B cell (primary cell): ENCODE measurements around the gene ACAD11. TPM values are rescaled to one million over a fixed set of nuclear protein-coding genes. Genes with fewer than 3 reads are reported as not detected.

ENCODE experiments used
- ATAC-seq: fragments of 200-7000 bp; cut with Tn5 transposase; one replicate; pipeline ENCODE4 v1.10.0; 2021; ENCODE audit warnings: low read depth, mild to moderate bottlenecking, moderate number of reproducible peaks, moderate library complexity
- CTCF ChIA-PET: fragments of 350-600 bp; sonication (Branson Sonifier 250); formaldehyde crosslinking; loops from one replicate; lab custom pipeline; 2021; ENCODE audit warnings: antibody characterized with exemption, inconsistent platforms; lab: Charles Lee
- POLR2A ChIA-PET: fragments of 350-600 bp; sonication (Branson Sonifier 250); formaldehyde crosslinking; loops from one replicate; lab custom pipeline; 2021; ENCODE audit warnings: antibody characterized with exemption; lab: Charles Lee
- DNase-seq: peaks from one replicate; pipeline ENCODE4 v3.0.0; 2013
- H2AFZ ChIP-seq: 2 replicates; pipeline ENCODE4 v1.6.1; 2012; ENCODE audit warnings: mild to moderate bottlenecking, low read depth, low read length; ENCODE audit not compliant: insufficient read depth, poor library complexity, severe bottlenecking
- H3K27ac ChIP-seq, 2 donors: 1 replicate in 1 of 2; 2 replicates in 1 of 2; pipeline ENCODE4 v1.5.1; 2012 to 2013; ENCODE audit warnings: low read length in 2 of 2, mild to moderate bottlenecking in 2 of 2, moderate library complexity in 1 of 2
- H3K27me3 ChIP-seq, 4 experiments: fragments of 200-600 bp in 1 of 4; sonication (generic) in 1 of 4; replicated peaks in 1 of 4; 1 replicate in 2 of 4; 2 replicates in 2 of 4; pipeline versions ENCODE4 v1.6.1 to v1.7.0; 2013 to 2016; ENCODE audit warnings: low read length in 3 of 4, mild to moderate bottlenecking in 2 of 4, mixed read lengths in 1 of 4, moderate library complexity in 1 of 4; ENCODE audit not compliant: insufficient read depth in 4 of 4, control insufficient read depth in 3 of 4; ENCODE audit errors: control extremely low read depth in 1 of 4
- H3K36me3 ChIP-seq, 2 experiments: replicated peaks in 1 of 2; 1 replicate in 1 of 2; 2 replicates in 1 of 2; pipeline versions ENCODE4 v1.6.1 to v1.7.1; 2013; ENCODE audit warnings: low read length in 1 of 2; ENCODE audit not compliant: insufficient read depth in 2 of 2, control insufficient read depth in 1 of 2; ENCODE audit errors: control extremely low read depth in 1 of 2, extremely low read depth in 1 of 2
- H3K4me1 ChIP-seq, 2 donors: fragments of 200-600 bp in 1 of 2; sonication (generic) in 1 of 2; 1 replicate in 1 of 2; 2 replicates in 1 of 2; pipeline versions ENCODE4 v1.5.1 to v1.6.1; 2013 to 2017; ENCODE audit warnings: low read length in 2 of 2; ENCODE audit not compliant: control insufficient read depth in 2 of 2, insufficient read depth in 2 of 2
- H3K4me2 ChIP-seq: replicated peaks from 2 replicates; pipeline ENCODE3; 2012; ENCODE audit warnings: mild to moderate bottlenecking, low read depth, low read length; ENCODE audit not compliant: poor library complexity, severe bottlenecking
- H3K4me3 ChIP-seq, 5 experiments: fragments of 200-600 bp in 1 of 5; sonication (generic) in 1 of 5; 1 replicate in 3 of 5; 2 replicates in 2 of 5; pipeline versions ENCODE4 v1.5.1 to v1.7.0; 2011 to 2016; ENCODE audit warnings: low read length in 4 of 5, mild to moderate bottlenecking in 4 of 5, low read depth in 2 of 5, control low read depth in 1 of 5, moderate library complexity in 1 of 5; ENCODE audit not compliant: insufficient read depth in 1 of 5; ENCODE audit errors: control extremely low read depth in 1 of 5, extremely low read depth in 1 of 5
- H3K79me2 ChIP-seq: fragments of 200-600 bp; sonication (generic); one replicate; pipeline ENCODE4 v1.6.0; 2016; ENCODE audit warnings: low read length; ENCODE audit not compliant: control insufficient read depth, insufficient read depth
- H3K9ac ChIP-seq: fragments of 200-600 bp; sonication (generic); 2 replicates; pipeline ENCODE4 v1.6.1; 2017; ENCODE audit warnings: mild to moderate bottlenecking, low read length, moderate library complexity
- H3K9me3 ChIP-seq, 3 donors: one replicate each; pipeline versions ENCODE4 v1.6.1 to v1.7.1; 2013; ENCODE audit warnings: low read length in 2 of 3; ENCODE audit not compliant: control insufficient read depth in 2 of 3, insufficient read depth in 1 of 3; ENCODE audit errors: control extremely low read depth in 1 of 3
- H4K20me1 ChIP-seq: 2 replicates; pipeline ENCODE4 v1.6.0; 2012; ENCODE audit warnings: mild to moderate bottlenecking, low read length; ENCODE audit not compliant: insufficient read depth, control insufficient read depth, poor library complexity, severe bottlenecking
- H3K27ac Mint-ChIP-seq: one replicate; pipeline ENCODE4 v1.8.0; 2021; ENCODE audit warnings: mixed read lengths
- H3K27me3 Mint-ChIP-seq: one replicate; pipeline ENCODE4 v1.8.0; 2021; ENCODE audit warnings: mixed read lengths
- H3K4me1 Mint-ChIP-seq: one replicate; pipeline ENCODE4 v1.8.0; 2021; ENCODE audit warnings: mixed read lengths
- H3K4me3 Mint-ChIP-seq: one replicate; pipeline ENCODE4 v1.8.0; 2021; ENCODE audit warnings: mixed read lengths
- H3K9me3 Mint-ChIP-seq: one replicate; pipeline ENCODE4 v1.8.0; 2022; ENCODE audit warnings: mixed read lengths; ENCODE audit not compliant: insufficient read depth
- CTCF ChIP-seq: fragments of 200-600 bp; IDR thresholded peaks from one replicate; pipeline ENCODE4 v1.8.0; 2022; ENCODE audit warnings: antibody characterized with exemption, mild to moderate bottlenecking
- EZH2 ChIP-seq: IDR thresholded peaks from 2 replicates; pipeline ENCODE4 v1.6.1; 2012; ENCODE audit warnings: borderline replicate concordance, low read depth, mild to moderate bottlenecking, moderate library complexity, low read length; ENCODE audit not compliant: insufficient read depth, poor library complexity, severe bottlenecking
- WGBS: methylation state at CpG from one replicate; pipeline ENCODE4 v1.1.5; 2013; ENCODE audit warnings: missing lambda C conversion rate; ENCODE audit not compliant: insufficient coverage; 5-methylcytosine and 5-hydroxymethylcytosine counted together
- intact Hi-C: fragments of 100-400 bp; cut with micrococcal nuclease; formaldehyde crosslinking; loops from one replicate; pipeline ENCODE4 v1.10.0; 2022
- polyA plus RNA-seq: library from polyadenylated mRNA; depleted of rRNA; stranded (reverse); fragments of >200 nt; gene quantifications from 2 replicates; pipeline ENCODE4 v1.2.3, GENCODE V29; 2012
- total RNA-seq, 2 donors: library from RNA; stranded (reverse); fragments of 120-200 nt in 1 of 2; gene quantifications; 1 replicate in 1 of 2; 2 replicates in 1 of 2; pipeline versions ENCODE4 v1.2.3 to v1.2.4, GENCODE V29; 2013 to 2022

ACAD11 gene
- total and polyA plus RNA-seq, 2 donors (not counting 1 experiment from before 2014, with no cell fraction given) = 23.4 to 26.9 TPM

- H3K4me1 ChIP-seq = no peaks in the 10 kb centered on the region
- intact Hi-C loops = no loop called here
- H3K27me3 Mint-ChIP-seq = no peaks in the 10 kb centered on the region
- ATAC-seq (no peak), DNase-seq (no peak)
- H3K27ac Mint-ChIP-seq = no peak overlapping the region
- H2AFZ ChIP-seq = no peak overlapping the region
- no peak overlapping the region for H3K4me3 ChIP-seq
- no peak overlapping the region for H3K4me3 Mint-ChIP-seq
- H3K27ac ChIP-seq = no peak overlapping the region
- no peaks in the 10 kb centered on the region for H3K79me2 ChIP-seq
- H3K4me2 ChIP-seq = no peak overlapping the region
- WGBS = 100% methylated on average over 1 of the region's 5 CpGs
- H3K9me3 Mint-ChIP-seq = no peaks in the 10 kb centered on the region
- ChIA-PET CTCF (no interaction called here), POLR2A (no interaction called here)
- H3K9ac ChIP-seq = no peak overlapping the region
- H4K20me1 ChIP-seq = no peaks in the 10 kb centered on the region
- H3K9me3 ChIP-seq = no peaks in the 10 kb centered on the region
- no peaks in the 10 kb centered on the region for H3K27me3 ChIP-seq
- TF ChIP-seq EZH2 (no peak), CTCF (no peak)
- peaks cover 31 to 84% of the 10 kb centered on the region in 2 experiments for H3K36me3 ChIP-seq
- no peaks in the 10 kb centered on the region for H3K4me1 Mint-ChIP-seq
Observed at GRCh38 chr3:132513057-132513456, 146.6 kb downstream of the ACAD11 start.

- TF ChIP-seq EZH2 (no peak), CTCF (no peak)
- no peaks in the 10 kb centered on the region for H3K27me3 ChIP-seq
- H3K9me3 ChIP-seq = no peaks in the 10 kb centered on the region
- H3K4me1 ChIP-seq = no peaks in the 10 kb centered on the region
- no peaks in the 10 kb centered on the region for H4K20me1 ChIP-seq
- Mint-ChIP-seq H3K27ac (no peak overlapping the region), H3K27me3 (no peaks in the 10 kb centered on the region), H3K9me3 (no peaks in the 10 kb centered on the region), H3K4me1 (no peaks in the 10 kb centered on the region), H3K4me3 (no peak overlapping the region)
- H3K36me3 ChIP-seq = peaks cover 26 to 79% of the 10 kb centered on the region in 2 experiments
- no peak overlapping the region for H2AFZ ChIP-seq
- intact Hi-C loops = no loop called here
- H3K27ac ChIP-seq = no peak overlapping the region
- ATAC-seq = no peak
- no peak for DNase-seq
- no peak overlapping the region for H3K4me2 ChIP-seq
- WGBS = no CpG with 5 or more reads among the region's 1 CpG
- H3K79me2 ChIP-seq = no peaks in the 10 kb centered on the region
- CTCF ChIA-PET = interaction anchor here (1.1 kb wide), 1 partner anchor 27 kb away, joined by 4 read pairs; no protein-coding TSS in a partner anchor
- no peak overlapping the region for H3K9ac ChIP-seq
- POLR2A ChIA-PET = no interaction called here
- no peak overlapping the region for H3K4me3 ChIP-seq
Observed at GRCh38 chr3:132509506-132509905, 150.1 kb downstream of the ACAD11 start.
